GM12878 (cell line): ENCODE measurements around the gene TINCR. TPM values are rescaled to one million over a fixed set of nuclear protein-coding genes. Genes with fewer than 3 reads are reported as not detected.

Source experiments
- ATAC-seq: fragments of 200-7000 bp; cut with Tn5 transposase; 3 replicates; pipeline ENCODE4 v1.9.1; 2020; ENCODE audit warnings: mild to moderate bottlenecking, moderate library complexity
- BruUV-seq: library from RNA; stranded (reverse); fragments of 400-500 nt; replicated peaks from 2 replicates; lab custom pipeline; 2021; lab: Mats Ljungman, UMichigan
- CTCF ChIA-PET: fragments of 300-600 bp; sonication (Branson Sonifier 250); formaldehyde crosslinking; extraction: SDS; loops from one replicate; lab custom pipeline; 2021; ENCODE audit warnings: inconsistent platforms; lab: Yijun Ruan, JAX
- POLR2A ChIA-PET: fragments of 350-600 bp; formaldehyde crosslinking; extraction: SDS; loops from one replicate; lab custom pipeline; 2021; ENCODE audit warnings: inconsistent platforms; lab: Charles Lee
- RAD21 ChIA-PET: fragments of 300-600 bp; sonication (Branson Sonifier 250); formaldehyde crosslinking; loops from one replicate; lab custom pipeline; 2023; ENCODE audit warnings: antibody characterized with exemption; ENCODE audit not compliant: unreplicated experiment; lab: Charles Lee
- SMC1A ChIA-PET: fragments of 300-600 bp; sonication (Branson Sonifier 250); formaldehyde crosslinking; loops from one replicate; lab custom pipeline; 2023; ENCODE audit not compliant: unreplicated experiment, uncharacterized antibody; lab: Charles Lee
- DNase-seq: peaks from one replicate; pipeline ENCODE4 v3.0.0-alpha.2; 2011; ENCODE audit warnings: low read depth, low spot score
- FAIRE-seq: peaks from 3 replicates; lab custom pipeline; 2011; peaks lifted over from hg19 to GRCh38; lab: Jason Lieb, UNC
- H2AFZ ChIP-seq: 2 replicates; pipeline ENCODE4 v1.6.0; 2011; ENCODE audit warnings: low read depth, low read length, control low read depth; ENCODE audit not compliant: control insufficient read depth
- H3K27ac ChIP-seq: 2 replicates; pipeline ENCODE4 v1.5.1; 2011; ENCODE audit warnings: control low read depth; ENCODE audit not compliant: control insufficient read depth, insufficient read depth
- H3K27me3 ChIP-seq, 2 experiments: replicated peaks in 1 of 2; 2 replicates each; pipeline versions ENCODE4 v1.6.0 to v1.6.1; 2011; ENCODE audit warnings: low read length in 1 of 2; ENCODE audit not compliant: control insufficient read depth in 2 of 2, insufficient read depth in 2 of 2
- H3K36me3 ChIP-seq, 2 experiments: 2 replicates each; pipeline ENCODE4 v1.5.1; 2011; ENCODE audit warnings: low read length in 1 of 2; ENCODE audit not compliant: control insufficient read depth in 2 of 2, insufficient read depth in 2 of 2
- H3K4me1 ChIP-seq: 2 replicates; pipeline ENCODE4 v1.6.1; 2011; ENCODE audit warnings: mild to moderate bottlenecking, low read length, moderate library complexity, mixed read lengths; ENCODE audit not compliant: control insufficient read depth, insufficient read depth
- H3K4me2 ChIP-seq: 2 replicates; pipeline ENCODE4 v1.6.0; 2011; ENCODE audit warnings: control low read depth; ENCODE audit not compliant: control insufficient read depth, insufficient read depth
- H3K4me3 ChIP-seq: fragments of 200-600 bp; sonication (generic); 2 replicates; pipeline ENCODE4 v1.5.1; 2016
- H3K79me2 ChIP-seq: 2 replicates; pipeline ENCODE4 v1.6.0; 2011; ENCODE audit warnings: low read length; ENCODE audit not compliant: control insufficient read depth, insufficient read depth
- H3K9ac ChIP-seq: 2 replicates; pipeline ENCODE4 v1.8.0; 2011; ENCODE audit warnings: low read length, control low read depth, mixed read lengths; ENCODE audit not compliant: control insufficient read depth, insufficient read depth
- H3K9me3 ChIP-seq: replicated peaks from 3 replicates; pipeline ENCODE4 v1.5.1; 2011; ENCODE audit warnings: mild to moderate bottlenecking, low read length; ENCODE audit not compliant: control insufficient read depth, insufficient read depth
- H4K20me1 ChIP-seq: 2 replicates; pipeline ENCODE4 v1.6.0; 2011; ENCODE audit not compliant: control insufficient read depth, insufficient read depth
- NR2C1 ChIP-seq: fragments of 450-650 bp; IDR thresholded peaks from 2 replicates; pipeline ENCODE4 v1.6.1; 2017; ENCODE audit warnings: antibody characterized with exemption, mild to moderate bottlenecking, moderate library complexity
- POU2F2 ChIP-seq: IDR thresholded peaks from 3 replicates; pipeline ENCODE4 v1.6.1; 2011; ENCODE audit warnings: low read depth, mild to moderate bottlenecking, low read length, borderline replicate concordance
- YBX1 ChIP-seq: fragments of 450-650 bp; IDR thresholded peaks from 2 replicates; pipeline ENCODE4 v1.6.1; 2016; ENCODE audit warnings: antibody characterized with exemption
- WGBS: methylation state at CpG from one replicate; pipeline ENCODE4 v1.1.6; 2016; ENCODE audit warnings: low lambda C conversion rate; ENCODE audit not compliant: insufficient replicate concordance, insufficient coverage; ENCODE audit errors: missing lambda C conversion rate; 5-methylcytosine and 5-hydroxymethylcytosine counted together
- in situ Hi-C: fragments of 300-500 bp; cut with MboI; formaldehyde crosslinking; loops from 9 replicates; pipeline ENCODE4 v1.14.3; 2018; ENCODE audit warnings: mixed read lengths
- intact Hi-C: fragments of 100-400 bp; cut with micrococcal nuclease; formaldehyde crosslinking; loops from one replicate; pipeline ENCODE4 v1.14.2; 2022; ENCODE audit not compliant: unreplicated experiment
- polyA plus RNA-seq, 11 experiments: library from polyadenylated mRNA; depleted of rRNA in 4 of 11; unstranded in 6 of 11; stranded (reverse) in 5 of 11; fragments of >200 nt; fragmentation: Nextera tagmentation in 4 of 11; fragmentation: Illumina TruSeq in 1 of 11; extraction: Ambion mirVana in 4 of 11; extraction: Trizol in 1 of 11; gene quantifications; 1 replicate in 1 of 11; 2 replicates in 10 of 11; pipeline versions ENCODE4 v1.2.1 to v1.2.3, GENCODE V29; 2011 to 2016; ENCODE audit warnings: inconsistent platforms in 2 of 11, missing spikeins in 2 of 11, low read depth in 1 of 11
- total RNA-seq, 4 experiments: library from RNA; depleted of rRNA in 3 of 4; stranded (reverse); fragments of >200 nt in 3 of 4; fragmentation: Illumina TruSeq in 1 of 4; extraction: Trizol in 1 of 4; gene quantifications; 2 replicates each; pipeline versions ENCODE4 v1.2.1 to v1.2.3, GENCODE V29; 2013 to 2021
- TF ChIP-seq, protein P1 (sequence below): fragments of 450-650 bp; IDR thresholded peaks from 2 replicates; pipeline ENCODE4 v1.6.1; 2017; ENCODE audit warnings: borderline replicate concordance
- TF ChIP-seq, protein P2 (sequence below): fragments of 150-350 bp; IDR thresholded peaks from 2 replicates; pipeline ENCODE4 v1.6.1; 2016; ENCODE audit warnings: low read depth, low read length
- TF ChIP-seq, protein P3 (sequence below): fragments of 450-650 bp; IDR thresholded peaks from 2 replicates; pipeline ENCODE4 v1.6.1; 2017; ENCODE audit warnings: mild to moderate bottlenecking, moderate library complexity
- TF ChIP-seq, protein P4 (sequence below): IDR thresholded peaks from 2 replicates; pipeline ENCODE4 v1.6.1; 2012; ENCODE audit warnings: low read depth, low read length, improper control_type of control experiment

The TINCR gene
- total and polyA plus RNA-seq, 10 of the 15 experiments (the other 5 are each of a cell fraction or from before 2014, with no cell fraction given), result 0.02 to 0.36 (median 0.06) TPM; not detected in 3

DNA sequence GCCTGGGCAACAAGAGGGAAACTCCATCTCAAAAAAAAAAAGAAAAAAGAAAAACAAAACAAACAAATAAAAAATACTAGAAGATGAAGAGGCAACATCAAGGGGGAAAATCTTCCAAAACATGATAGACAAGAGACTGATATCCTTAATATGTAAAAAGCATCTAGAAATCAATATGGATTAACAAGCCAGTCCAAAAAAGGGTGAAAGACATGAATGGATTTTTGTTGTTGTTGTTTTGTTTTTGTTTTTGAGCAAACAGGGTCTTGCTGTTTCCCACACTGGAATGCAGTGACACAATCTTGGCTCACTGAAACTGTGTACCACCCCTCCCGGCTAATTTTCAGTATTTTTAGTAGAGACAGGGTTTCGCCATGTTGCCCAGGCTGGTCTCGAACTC, 4.0 kb upstream of the TINCR start (continued):
- TF ChIP-seq, protein P1, sequence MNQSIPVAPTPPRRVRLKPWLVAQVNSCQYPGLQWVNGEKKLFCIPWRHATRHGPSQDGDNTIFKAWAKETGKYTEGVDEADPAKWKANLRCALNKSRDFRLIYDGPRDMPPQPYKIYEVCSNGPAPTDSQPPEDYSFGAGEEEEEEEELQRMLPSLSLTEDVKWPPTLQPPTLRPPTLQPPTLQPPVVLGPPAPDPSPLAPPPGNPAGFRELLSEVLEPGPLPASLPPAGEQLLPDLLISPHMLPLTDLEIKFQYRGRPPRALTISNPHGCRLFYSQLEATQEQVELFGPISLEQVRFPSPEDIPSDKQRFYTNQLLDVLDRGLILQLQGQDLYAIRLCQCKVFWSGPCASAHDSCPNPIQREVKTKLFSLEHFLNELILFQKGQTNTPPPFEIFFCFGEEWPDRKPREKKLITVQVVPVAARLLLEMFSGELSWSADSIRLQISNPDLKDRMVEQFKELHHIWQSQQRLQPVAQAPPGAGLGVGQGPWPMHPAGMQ, result no peak
- TF ChIP-seq NR2C1 (no peak), YBX1 (no peak)
- TF ChIP-seq, protein P2, sequence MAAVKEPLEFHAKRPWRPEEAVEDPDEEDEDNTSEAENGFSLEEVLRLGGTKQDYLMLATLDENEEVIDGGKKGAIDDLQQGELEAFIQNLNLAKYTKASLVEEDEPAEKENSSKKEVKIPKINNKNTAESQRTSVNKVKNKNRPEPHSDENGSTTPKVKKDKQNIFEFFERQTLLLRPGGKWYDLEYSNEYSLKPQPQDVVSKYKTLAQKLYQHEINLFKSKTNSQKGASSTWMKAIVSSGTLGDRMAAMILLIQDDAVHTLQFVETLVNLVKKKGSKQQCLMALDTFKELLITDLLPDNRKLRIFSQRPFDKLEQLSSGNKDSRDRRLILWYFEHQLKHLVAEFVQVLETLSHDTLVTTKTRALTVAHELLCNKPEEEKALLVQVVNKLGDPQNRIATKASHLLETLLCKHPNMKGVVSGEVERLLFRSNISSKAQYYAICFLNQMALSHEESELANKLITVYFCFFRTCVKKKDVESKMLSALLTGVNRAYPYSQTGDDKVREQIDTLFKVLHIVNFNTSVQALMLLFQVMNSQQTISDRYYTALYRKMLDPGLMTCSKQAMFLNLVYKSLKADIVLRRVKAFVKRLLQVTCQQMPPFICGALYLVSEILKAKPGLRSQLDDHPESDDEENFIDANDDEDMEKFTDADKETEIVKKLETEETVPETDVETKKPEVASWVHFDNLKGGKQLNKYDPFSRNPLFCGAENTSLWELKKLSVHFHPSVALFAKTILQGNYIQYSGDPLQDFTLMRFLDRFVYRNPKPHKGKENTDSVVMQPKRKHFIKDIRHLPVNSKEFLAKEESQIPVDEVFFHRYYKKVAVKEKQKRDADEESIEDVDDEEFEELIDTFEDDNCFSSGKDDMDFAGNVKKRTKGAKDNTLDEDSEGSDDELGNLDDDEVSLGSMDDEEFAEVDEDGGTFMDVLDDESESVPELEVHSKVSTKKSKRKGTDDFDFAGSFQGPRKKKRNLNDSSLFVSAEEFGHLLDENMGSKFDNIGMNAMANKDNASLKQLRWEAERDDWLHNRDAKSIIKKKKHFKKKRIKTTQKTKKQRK, result no peak

DNA sequence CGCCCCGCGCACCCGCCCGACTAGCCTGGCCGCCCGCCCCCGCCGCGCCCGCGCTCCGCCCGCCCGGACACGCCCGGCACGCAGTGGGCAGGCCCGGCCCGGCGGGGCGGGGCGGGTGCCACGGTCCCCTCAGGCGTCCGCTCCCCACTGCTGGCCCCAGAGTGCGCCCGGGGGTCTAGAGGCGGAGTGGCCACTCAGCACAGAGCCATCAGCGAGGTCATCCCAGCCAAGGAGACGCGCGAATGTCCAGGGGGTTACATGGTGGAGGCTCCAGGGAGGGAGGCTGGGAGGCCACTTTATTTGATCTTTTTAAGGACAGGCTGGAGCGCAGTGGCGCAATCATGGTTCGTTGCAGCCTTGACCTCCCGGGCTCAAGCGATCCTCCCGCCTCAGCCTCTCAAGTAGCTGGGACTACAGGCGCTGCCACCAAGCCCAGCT, 236 bp upstream of the TINCR start:
- Histone ChIP-seq H3K9ac (no peak overlapping the region), H3K79me2 (no peaks in the 10 kb centered on the region), H3K27ac (no peak overlapping the region), H3K9me3 (no peaks in the 10 kb centered on the region; the same call in 2 of the 3 replicates), H4K20me1 (no peaks in the 10 kb centered on the region), H3K4me2 (no peak overlapping the region), H3K4me1 (no peaks in the 10 kb centered on the region), H3K4me3 (no peak overlapping the region), H2AFZ (no peak overlapping the region), H3K27me3 (no peaks in the 10 kb centered on the region; a peak in 1 of 4 replicates), H3K36me3 (no peaks in the 10 kb centered on the region)
- ChIA-PET SMC1A (no interaction called here), POLR2A (no interaction called here), CTCF (no interaction called here), RAD21 (no interaction called here)
- intact Hi-C loops, result no loop called here
- DNase-seq, result no peak
- TF ChIP-seq, protein P3, sequence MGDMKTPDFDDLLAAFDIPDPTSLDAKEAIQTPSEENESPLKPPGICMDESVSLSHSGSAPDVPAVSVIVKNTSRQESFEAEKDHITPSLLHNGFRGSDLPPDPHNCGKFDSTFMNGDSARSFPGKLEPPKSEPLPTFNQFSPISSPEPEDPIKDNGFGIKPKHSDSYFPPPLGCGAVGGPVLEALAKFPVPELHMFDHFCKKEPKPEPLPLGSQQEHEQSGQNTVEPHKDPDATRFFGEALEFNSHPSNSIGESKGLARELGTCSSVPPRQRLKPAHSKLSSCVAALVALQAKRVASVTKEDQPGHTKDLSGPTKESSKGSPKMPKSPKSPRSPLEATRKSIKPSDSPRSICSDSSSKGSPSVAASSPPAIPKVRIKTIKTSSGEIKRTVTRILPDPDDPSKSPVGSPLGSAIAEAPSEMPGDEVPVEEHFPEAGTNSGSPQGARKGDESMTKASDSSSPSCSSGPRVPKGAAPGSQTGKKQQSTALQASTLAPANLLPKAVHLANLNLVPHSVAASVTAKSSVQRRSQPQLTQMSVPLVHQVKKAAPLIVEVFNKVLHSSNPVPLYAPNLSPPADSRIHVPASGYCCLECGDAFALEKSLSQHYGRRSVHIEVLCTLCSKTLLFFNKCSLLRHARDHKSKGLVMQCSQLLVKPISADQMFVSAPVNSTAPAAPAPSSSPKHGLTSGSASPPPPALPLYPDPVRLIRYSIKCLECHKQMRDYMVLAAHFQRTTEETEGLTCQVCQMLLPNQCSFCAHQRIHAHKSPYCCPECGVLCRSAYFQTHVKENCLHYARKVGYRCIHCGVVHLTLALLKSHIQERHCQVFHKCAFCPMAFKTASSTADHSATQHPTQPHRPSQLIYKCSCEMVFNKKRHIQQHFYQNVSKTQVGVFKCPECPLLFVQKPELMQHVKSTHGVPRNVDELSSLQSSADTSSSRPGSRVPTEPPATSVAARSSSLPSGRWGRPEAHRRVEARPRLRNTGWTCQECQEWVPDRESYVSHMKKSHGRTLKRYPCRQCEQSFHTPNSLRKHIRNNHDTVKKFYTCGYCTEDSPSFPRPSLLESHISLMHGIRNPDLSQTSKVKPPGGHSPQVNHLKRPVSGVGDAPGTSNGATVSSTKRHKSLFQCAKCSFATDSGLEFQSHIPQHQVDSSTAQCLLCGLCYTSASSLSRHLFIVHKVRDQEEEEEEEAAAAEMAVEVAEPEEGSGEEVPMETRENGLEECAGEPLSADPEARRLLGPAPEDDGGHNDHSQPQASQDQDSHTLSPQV, result no peak
- TF ChIP-seq POU2F2, result no peak
- TF ChIP-seq, protein P4, sequence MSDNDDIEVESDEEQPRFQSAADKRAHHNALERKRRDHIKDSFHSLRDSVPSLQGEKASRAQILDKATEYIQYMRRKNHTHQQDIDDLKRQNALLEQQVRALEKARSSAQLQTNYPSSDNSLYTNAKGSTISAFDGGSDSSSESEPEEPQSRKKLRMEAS, result no peak
- ATAC-seq, result no peak
- no peak for FAIRE-seq
- WGBS, result 69% methylated on average over 22 of the region's 40 CpGs
- in situ Hi-C loops, result no loop called here
- no TSS peak for BruUV-seq
